HG03039 (cell line): ENCODE results near the gene CTIF.

Experiments
- ATAC-seq: cut with Tn5 transposase; IDR thresholded peaks from one replicate; pipeline ENCODE4 v1.9.1; 2021; ENCODE audit warnings: mild to moderate bottlenecking, moderate library complexity; ENCODE audit not compliant: unreplicated experiment

CTIF gene

DNA sequence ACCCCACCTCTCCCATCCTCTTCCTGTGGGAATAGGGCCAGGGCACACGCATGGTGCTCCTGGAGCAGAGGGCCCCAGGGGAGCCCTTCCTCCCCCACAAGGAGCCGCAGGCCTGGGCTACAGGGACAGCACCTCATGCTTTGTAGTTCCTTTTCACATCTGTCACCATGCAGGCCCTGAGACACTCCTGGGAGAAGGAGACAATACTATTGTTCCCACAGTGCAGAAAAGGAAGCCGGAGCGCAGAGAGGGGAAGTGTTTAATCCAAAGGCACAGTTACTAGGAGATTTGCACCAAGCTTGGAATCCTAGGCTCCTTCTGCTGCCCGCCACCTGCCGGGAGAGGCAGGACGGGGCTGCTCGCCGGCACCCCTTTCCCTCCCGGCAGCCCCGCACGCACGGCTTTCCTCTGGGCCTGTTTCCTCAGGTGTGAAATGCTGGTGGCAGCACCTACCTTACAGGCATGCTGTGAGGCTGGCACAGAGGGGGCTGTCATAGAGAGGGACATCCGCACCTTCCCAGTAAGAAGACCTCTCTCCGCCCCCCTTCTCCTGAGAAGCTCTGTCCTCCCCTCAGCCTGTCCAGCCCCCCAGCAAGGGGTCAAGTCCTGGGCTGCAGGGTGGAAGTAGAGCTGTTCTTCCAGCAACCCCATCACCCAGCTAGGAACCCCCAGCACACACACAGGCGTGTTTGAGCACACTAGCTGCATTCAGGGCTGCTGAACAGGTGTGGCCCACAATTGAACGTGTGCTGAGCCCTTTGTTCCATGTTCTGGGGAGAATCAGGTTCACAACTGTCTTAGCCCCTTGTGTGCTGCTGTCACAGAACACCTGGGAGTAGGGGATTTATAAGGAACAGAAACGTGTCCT is 349.3 kb downstream of the CTIF start:
- no peak for ATAC-seq

DNA sequence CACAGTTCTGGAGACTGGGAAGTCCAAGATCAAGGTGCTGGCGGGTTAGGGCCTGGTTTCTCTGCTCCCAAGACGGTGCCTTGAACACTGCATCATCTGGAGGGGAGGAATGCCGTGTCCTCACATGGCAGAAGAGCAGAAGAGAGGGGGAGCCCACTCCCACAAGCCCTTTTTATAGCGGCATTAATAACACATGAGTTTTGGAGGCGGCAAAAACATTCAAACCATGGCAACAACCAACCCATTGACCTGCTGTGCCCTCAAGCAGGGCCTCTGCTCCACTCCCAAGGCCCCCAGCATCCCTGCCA is 349.9 kb downstream of the CTIF start:
- no peak for ATAC-seq

DNA sequence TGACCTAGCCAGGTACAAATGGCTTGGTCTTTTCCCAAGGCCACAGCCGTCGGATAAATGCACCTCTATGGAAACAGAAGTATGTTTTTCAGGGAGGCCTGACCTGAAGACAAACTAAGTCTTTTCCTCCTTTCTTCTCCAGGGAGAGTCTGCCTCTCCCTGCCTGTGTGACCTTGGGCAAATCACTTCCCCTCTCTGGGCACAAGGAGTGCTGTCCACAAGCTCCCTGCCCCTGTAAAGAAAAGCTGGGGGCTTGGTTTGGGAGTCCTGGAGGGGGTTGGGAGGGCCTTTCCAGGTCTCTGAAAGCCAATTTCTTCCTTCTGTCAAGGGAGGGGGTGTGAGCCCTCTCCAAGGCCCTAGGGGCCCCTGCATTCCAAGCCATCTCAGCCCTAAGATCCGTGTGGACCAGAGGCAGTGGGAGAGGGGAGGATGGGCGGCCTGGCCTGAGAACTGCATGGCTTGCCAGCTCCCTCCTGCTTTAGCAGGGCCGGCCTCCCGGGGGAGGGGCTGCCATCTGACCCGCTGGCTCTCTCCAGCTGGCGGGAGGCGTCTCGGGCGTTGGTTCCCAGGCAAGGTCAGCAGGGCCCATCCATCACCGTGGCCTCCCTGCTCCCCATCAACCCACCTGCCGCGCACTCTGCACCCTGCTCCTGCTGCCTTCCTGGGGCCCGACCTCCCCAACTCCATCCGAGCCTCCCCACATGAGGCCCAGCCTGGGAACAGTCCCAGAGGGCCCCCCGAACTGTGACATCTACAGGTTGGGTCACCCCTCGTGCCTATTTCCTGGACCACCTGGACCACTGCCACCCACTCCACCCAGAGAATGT is 350.5 kb downstream of the CTIF start:
- ATAC-seq = no peak

DNA sequence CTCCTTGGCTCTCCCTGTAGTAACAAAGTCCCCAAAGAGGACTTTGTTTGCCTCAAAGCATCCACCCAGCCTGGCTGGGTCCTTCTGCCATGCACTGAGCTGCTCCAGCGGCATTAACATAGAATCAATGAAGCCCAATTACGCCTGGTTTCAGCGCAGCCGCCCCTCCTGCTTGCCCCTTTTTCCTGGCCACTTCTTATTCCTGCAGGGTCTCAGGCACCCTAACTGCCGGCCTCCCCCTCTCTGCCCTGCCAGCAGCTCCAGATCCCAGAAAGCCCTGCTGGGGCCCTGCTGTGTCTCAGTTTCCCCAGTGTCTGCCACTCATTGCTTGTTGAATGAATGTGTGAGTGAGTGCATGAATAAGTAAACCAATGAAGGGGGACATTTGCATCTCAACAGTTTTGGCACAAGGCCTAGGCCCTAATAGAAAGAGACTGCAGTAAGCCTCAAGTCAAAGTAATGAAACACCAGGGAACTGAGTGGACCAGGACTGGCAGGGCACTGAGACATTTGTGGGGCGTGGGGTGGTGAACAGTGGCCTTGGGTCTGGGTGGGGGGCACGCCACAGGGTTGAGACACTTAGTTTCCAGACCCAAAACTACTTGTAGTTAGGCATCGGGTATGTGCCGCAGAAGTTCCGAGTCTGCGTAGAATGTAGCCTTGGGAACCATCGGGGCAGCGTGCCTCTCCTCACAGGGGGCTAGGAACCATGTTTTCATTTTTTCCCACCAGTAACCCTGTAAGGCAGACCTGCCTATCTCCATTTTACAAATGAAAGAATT is 351.3 kb downstream of the CTIF start:
- no peak for ATAC-seq

DNA sequence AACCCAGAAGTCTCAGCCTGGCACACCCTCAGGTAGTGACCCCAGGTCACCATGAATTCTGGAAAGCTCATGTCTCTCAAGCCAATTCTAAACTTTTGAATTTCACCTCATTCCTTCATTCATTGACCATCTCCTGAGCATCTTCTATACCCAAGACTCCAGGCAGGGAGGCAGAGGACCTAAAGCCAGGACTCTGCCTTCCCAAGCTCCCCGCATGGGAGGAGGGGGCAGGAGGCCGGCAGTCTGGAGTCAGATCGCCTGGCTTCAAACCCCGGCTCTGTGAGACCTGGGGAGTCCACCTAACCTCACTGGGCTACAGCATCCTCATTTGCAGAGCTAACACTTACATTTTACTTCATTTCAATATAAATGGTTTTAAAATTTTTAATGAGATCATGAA is 352.9 kb downstream of the CTIF start:
- ATAC-seq = no peak

DNA sequence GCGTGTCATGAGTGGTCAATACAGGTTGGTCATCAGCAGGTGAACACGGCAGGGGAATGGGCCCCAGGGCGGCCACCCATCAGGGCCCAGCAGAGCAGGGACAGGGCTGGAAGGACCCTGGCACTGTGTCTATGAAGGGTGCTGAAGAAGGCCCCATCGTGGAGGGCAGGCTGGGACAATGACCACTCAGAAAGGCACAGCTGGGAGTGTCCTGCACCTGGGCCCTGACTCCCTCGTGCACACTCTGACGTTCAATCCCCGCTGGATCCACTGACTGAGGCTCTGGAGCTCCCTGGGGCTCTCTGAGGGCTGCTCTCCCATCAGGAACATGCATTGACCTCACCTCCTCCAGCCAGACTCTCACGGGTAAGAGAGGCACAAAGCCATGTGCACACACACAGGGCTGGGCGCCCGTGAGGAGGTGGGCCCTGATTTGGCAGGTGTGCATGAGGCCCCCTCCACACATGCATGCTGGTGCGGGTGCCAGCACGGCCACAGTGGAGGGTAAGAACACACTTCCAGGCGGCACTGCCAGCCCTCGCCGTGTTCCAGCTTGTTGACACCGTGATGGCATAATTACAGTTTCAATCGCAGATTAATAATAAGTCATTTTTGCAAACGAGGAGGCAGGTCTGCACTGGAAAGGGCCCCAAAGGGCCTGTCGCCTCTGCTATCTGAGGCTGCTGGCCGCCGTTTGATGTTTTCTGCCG is 353.5 kb downstream of the CTIF start:
- ATAC-seq = no peak

DNA sequence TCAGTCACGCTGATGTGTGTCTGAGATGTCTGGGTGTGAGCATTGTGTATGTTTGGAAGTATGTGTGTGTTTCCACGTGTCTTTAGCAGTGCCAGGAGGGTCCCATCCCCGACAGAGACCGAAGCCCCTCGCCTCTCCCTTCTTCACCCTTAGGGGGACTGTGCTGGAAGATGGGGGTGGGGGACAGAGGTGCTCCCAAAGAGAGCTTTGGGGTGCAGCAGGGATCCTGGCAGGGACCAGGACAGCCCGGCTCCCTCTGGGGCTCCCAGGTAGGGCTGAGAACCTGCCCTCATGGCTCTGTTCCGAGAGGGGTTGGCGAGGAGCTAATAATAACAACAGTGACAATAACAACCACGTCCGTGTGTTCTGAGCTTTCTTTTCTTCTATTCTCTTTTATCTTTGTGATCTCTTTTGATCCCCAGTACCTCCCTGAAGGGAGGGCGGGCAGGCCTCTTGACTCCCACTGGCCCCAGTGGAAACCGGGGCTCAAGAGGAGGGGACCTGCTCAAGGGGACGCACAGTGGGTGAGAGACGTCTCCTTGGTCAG is 354.3 kb downstream of the CTIF start:
- no peak for ATAC-seq

DNA sequence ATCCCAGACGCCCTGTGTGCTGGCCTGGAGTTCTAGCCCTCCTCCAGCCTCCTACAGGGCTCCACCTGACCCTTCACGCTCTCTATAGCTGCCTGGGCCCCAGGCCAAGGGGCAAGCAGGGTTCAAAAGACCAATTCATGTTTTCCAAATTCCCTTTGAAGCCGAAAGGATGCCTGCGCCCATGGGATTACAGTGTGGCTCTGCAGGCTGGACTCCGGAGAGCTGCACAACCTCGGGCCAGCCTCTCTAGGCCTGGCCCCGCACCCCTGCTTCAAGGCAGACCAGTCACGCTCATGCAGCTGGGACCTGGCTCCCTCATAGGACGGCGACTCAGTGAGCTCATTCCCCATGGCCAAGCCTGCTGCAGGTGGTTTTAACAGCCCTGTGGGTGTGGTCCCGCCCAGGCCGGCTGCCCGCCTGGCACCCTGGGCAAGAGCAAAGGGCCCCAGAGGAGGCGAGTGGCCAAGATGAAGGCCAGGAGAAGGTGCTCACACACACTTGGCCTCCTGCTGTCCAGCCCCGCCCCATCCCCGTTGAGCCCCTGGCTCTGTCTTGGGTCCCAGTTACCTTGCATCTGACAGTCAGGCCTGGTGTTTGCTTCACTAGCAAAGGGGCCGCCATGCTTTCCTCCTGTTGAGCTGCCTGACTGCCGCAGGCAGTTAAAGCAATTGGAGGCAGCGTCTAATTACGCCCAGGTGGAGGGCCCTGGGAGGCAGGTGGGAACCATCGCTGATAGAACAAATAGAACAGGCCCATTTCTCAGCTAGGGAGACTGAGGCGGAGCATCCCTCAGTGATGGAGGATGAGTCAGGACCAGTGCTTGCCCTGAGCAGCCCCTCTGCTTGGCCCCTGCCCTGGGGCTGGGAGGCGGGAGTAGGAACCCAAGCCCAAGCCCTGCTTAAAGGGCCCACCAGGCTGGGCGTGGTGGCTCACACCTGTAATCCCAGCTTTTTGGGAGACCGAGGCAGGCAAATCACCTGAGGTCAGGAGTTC is 355.1 kb downstream of the CTIF start:
- ATAC-seq = no peak

DNA sequence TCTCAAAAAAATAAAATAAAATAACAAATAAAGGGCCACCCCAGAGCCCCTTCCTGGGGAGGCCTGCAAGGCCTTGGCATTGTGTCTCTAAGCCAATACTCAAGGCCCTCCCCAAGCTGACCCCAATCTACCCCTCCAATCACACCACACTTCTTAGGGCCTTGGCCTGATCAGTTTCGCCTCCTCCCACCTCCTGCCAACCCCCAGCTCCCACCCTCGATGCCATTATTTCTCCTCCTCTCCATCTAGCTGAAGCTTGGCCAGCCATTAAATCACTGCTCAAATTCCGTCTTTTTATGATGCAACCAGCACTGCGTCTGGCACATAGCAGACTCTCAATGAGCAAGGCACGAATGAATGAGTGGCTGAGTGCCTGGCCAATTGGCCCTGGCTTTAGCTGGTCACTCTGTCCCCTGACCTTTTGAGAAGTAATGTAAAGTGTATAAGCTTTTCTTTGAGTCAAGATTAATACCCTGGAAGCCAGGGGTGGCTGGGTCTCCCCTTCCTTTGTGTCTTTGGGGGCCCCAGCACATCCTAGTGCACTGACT is 356.0 kb downstream of the CTIF start:
- no peak for ATAC-seq

DNA sequence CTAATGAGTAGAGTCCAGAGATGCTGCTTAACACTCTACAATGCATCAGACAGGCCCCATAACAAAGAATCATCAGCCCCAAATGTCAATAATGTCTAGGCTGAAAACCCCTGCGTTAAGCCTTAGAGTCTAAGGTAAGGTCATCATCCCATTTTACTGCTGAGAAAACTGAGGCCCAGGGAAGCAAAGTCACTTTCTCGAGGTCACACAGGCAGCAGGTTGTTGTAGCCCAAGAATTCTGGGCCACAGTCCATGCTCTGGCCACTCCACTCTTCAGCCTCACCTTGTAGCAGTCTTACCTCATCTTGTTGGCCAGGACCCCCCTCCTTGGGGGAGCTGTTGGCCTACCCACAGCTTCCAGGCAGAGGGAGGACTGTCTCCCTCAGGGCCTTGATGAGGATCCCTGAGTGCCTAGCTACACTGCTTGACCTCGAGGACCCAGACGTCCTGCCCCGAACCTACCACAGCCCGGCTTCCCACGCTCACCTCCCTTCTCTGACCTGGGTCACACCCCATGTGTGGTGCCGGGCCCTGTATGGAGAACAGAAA is 357.6 kb downstream of the CTIF start:
- no peak for ATAC-seq

DNA sequence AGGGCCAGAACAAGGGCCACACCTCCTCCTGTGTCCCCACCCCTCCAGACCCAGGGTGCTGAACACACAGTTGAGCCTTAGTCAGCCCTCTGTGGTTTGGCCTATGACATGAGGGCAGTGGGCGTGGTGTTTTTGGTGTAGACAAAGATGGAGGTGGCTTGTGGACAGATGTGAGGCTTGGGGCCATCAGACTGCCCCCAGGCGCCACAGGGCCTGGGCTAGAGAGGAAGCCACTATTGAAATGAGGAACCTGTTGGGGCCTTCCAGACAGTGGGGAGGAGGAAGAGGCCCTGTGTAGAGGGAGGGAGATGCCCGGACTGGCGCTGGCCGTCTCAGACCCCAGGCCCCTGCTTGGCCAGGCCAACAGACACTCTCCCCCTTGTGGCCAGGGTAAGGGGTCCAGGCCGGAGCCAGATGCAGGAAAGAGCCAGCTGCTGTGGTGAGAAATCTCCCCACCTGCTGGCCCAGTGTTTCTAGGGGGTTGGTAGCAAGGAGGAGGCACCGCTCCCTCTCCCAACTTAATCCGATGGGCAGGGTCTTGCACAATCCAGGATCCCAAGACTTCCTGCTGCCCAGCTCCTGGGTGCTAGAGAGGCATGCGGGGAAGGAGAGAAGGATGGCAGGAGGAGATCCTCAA is 358.2 kb downstream of the CTIF start:
- ATAC-seq = peak; percentile 72

DNA sequence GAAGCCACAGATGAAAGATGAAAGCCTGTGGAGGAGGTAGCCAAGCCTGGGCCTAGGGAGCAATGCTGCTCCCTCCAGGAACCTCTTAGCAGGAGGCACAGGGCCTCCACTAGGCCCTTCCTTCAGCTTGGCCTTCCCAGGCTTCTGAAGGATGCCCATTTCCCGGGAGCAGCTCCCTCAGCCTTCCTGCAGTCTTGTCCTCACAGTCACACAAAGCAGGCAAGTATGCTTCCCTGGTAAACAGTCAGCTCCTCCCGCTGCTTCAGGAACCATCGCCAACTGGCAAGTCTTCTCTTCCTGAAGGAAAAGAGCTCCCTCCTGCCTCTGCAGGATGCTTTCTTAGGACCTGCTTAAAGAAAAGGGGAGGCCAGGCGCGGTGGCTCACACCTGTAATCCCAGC is 358.7 kb downstream of the CTIF start:
- no peak for ATAC-seq

DNA sequence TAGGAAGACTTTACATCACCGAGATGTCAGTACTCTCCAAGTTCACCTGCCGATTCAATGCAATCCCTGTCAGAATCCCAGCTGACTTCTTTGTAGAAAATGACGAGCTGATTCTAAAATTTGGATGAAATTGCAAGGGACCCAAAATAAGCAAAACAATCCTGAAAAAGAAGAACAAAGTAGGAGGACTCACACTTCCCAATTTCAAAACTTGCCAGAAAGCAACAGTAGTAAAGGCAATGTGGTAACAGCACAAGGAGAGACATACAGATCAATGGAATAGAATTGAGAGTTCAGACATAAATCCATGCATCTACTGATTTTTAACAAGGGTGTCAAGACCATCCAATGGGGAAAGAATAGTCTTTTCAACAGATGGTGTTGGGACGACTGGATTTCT is 359.7 kb downstream of the CTIF start:
- no peak for ATAC-seq

DNA sequence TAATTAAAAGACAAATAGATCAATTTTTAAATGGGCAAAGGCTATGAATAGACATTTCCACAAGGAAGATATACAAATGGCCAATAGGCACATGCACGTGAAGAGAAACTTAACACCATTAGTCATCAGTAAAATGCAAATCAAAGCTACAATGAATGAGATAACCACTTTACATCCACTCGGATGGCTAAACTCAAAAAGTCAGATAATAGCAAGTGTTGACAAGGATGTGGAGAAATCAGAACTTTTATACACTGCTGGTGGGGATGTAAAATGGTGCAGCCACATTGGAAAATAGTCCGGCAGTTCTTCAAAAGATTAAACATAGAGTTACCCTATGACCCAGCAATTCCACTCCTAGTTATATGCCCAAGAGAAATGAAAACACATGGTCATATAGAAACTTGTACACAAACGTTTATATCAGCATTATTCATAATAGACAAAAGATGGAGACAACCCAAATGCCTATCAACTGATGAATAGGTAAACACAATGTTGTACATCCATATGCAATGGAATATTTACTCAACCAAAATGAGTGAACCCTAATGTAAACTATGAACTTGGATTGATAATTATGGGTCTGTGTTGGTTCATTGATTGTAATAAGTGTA is 360.8 kb downstream of the CTIF start:
- ATAC-seq = no peak

DNA sequence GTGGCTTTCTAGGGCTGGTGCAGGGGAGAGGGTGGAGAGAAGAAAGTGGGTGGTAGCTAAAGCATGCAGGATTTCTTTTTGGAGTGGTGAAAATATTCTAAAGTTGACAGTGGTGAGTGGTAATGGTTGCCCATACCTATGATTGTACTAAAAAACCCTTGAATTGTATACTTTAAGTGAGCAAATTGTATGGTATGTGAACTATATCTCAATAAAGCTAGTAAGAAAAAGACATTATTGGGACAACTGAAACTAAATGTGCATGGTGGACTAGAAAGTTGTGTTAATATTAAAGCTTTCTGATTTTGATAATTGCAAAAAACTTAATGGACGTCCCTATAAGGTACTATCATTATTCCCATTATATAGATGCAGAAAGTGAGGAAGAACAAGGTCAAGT is 361.6 kb downstream of the CTIF start:
- no peak for ATAC-seq

DNA sequence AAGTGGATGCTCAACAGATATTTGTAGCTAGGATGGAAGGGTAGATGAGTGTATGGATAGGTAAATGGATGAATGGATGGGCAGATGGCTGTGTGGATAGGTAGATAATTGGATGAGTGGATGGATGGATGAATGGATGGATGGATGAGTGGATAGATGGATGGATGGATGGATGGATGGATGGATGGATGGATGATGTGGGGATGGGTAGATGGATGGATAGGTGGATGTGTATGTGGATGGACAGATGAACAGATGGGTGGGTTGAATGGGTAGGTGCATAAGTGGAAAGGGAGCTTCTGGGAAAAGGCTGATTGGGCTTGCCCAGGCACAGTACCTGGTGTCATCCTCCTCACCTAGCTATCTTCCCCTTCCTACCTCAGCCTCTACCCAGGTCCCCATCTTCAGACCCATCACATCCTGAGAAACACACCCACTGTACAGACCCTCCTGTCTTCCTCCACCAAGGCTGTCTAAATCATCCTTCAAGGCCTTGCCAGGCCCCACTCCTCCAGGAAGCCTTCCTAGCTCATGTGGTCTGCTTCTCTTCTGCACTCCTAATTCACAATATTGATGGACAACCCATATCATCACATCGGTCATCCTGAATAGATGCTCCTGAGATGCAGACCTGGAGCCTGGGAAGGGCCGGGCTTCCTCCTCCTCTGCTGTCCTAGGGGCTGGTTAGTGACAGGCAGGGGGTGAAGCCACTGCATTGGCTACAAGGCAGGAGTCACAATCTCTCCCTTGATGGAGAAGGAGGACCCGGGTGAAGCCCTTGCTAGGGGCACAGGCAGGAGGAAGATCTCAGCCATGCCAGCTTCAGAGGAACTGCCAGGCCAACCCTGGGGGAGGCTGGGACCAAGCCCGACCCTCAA is 362.6 kb downstream of the CTIF start:
- ATAC-seq = no peak
